ENCODE data around the gene ZNF460.

GRCh38 chr19:57314146-57314545, 33.9 kb downstream of the ZNF460 start:
- no peak for TF ChIP-seq CTCF (conservative IDR thresholded peaks at IDR 0.05; ENCODE audit: low read depth, low read length)
- TF ChIP-seq EZH2 (IDR thresholded peaks at IDR 0.05; ENCODE audit: low read length, unreplicated experiment), result no peak
- TF ChIP-seq EZH2phosphoT487 (IDR thresholded peaks at IDR 0.05; ENCODE audit: borderline replicate concordance, low read length), result no peak

Data from PC-3 (cell line).